HCT116 (cell line): Measurements from ENCODE around the gene RPS6KC1. TPM values are rescaled to one million over a fixed set of nuclear protein-coding genes. Genes with fewer than 3 reads are reported as not detected.

Experiments
- ATAC-seq: fragments of 200-7000 bp; cut with Tn5 transposase; 2 replicates; pipeline ENCODE4 v1.9.1; 2020; ENCODE audit warnings: mild to moderate bottlenecking, moderate library complexity
- BruUV-seq: library from RNA; stranded (reverse); fragments of 400-500 nt; replicated peaks from 2 replicates; lab custom pipeline; 2021; lab: Mats Ljungman, UMichigan
- CTCF ChIA-PET: fragments of 300-600 bp; sonication (Branson Sonifier 250); formaldehyde crosslinking; loops from one replicate; lab custom pipeline; 2021; ENCODE audit warnings: antibody characterized with exemption; lab: Charles Lee
- POLR2A ChIA-PET: fragments of 300-600, 350-600 bp; sonication (Branson Sonifier 250); formaldehyde crosslinking; loops from one replicate; lab custom pipeline; 2021; ENCODE audit warnings: antibody characterized with exemption; lab: Charles Lee
- RAD21 ChIA-PET, 2 experiments: fragments of 300-600 bp; sonication (Branson Sonifier 250); formaldehyde crosslinking; loops; one replicate each; lab custom pipeline; 2023; ENCODE audit warnings: low total read pairs in 2 of 2; ENCODE audit not compliant: uncharacterized antibody in 2 of 2, unreplicated experiment in 2 of 2, low non-redundant PET in 1 of 2; lab: Charles Lee
- DNase-seq: peaks from one replicate; pipeline ENCODE4 v3.0.0-alpha.2; 2010; ENCODE audit warnings: low read depth, low spot score
- H2AFZ ChIP-seq: fragments of 200-600 bp; shearing (Covaris generic), sonication (generic); 2 replicates; pipeline ENCODE4 v1.6.1; 2017; ENCODE audit warnings: low read depth, mixed run types, mixed read lengths, antibody characterized with exemption, low read length; ENCODE audit not compliant: poor library complexity, severe bottlenecking
- H3K27ac ChIP-seq: 2 replicates; pipeline ENCODE4 v1.5.1; 2012; ENCODE audit warnings: low read depth, low read length
- H3K27me3 ChIP-seq: fragments of 200-600 bp; sonication (generic); 2 replicates; pipeline ENCODE4 v1.6.1; 2016; ENCODE audit warnings: mixed run types, low read length, mixed read lengths; ENCODE audit not compliant: insufficient read depth
- H3K36me3 ChIP-seq, 2 experiments: fragments of 200-500 bp in 1 of 2; fragments of 200-600 bp in 1 of 2; sonication (Bioruptor generic) in 1 of 2; sonication (generic) in 1 of 2; 2 replicates each; pipeline versions ENCODE4 v1.5.1 to v1.6.1; 2014 to 2016; ENCODE audit warnings: low read length in 2 of 2, inconsistent platforms in 1 of 2, mixed read lengths in 1 of 2, mixed run types in 1 of 2; ENCODE audit not compliant: insufficient read depth in 2 of 2, control insufficient read depth in 1 of 2
- H3K4me1 ChIP-seq, 2 experiments: fragments of 200-600 bp in 1 of 2; sonication (generic) in 1 of 2; 2 replicates each; pipeline versions ENCODE4 v1.5.1 to v1.6.1; 2012 to 2017; ENCODE audit warnings: low read length in 2 of 2, inconsistent platforms in 1 of 2, mild to moderate bottlenecking in 1 of 2, mixed read lengths in 1 of 2, mixed run types in 1 of 2, moderate library complexity in 1 of 2; ENCODE audit not compliant: insufficient read depth in 2 of 2, control insufficient read depth in 1 of 2
- H3K4me2 ChIP-seq: fragments of 200-600 bp; sonication (generic); 2 replicates; pipeline ENCODE4 v1.6.1; 2017; ENCODE audit warnings: mixed run types, low read length, mixed read lengths
- H3K4me3 ChIP-seq, 2 experiments: fragments of 200-600 bp in 1 of 2; sonication (generic) in 1 of 2; replicated peaks in 1 of 2; 2 replicates each; pipeline ENCODE4 v1.5.1; 2011 to 2016; ENCODE audit warnings: low read length in 2 of 2, control low read depth in 1 of 2, low read depth in 1 of 2, mild to moderate bottlenecking in 1 of 2, mixed read lengths in 1 of 2, mixed run types in 1 of 2
- H3K79me2 ChIP-seq: fragments of 200-600 bp; sonication (generic); 2 replicates; pipeline ENCODE4 v1.6.1; 2017; ENCODE audit warnings: mild to moderate bottlenecking, mixed run types, low read length, moderate library complexity, mixed read lengths; ENCODE audit not compliant: insufficient read depth
- H3K9ac ChIP-seq: fragments of 200-600 bp; sonication (generic); 2 replicates; pipeline ENCODE4 v1.6.1; 2016; ENCODE audit warnings: low read length, mixed read lengths
- H3K9me2 ChIP-seq: fragments of 200-600 bp; sonication (generic), shearing (Covaris generic); 2 replicates; pipeline ENCODE4 v1.6.1; 2017; ENCODE audit warnings: mixed run types, mild to moderate bottlenecking, moderate library complexity; ENCODE audit not compliant: insufficient read depth
- H3K9me3 ChIP-seq, 2 experiments: fragments of 200-500 bp in 1 of 2; fragments of 200-600 bp in 1 of 2; sonication (Bioruptor generic) in 1 of 2; sonication (generic) in 1 of 2; 2 replicates each; pipeline ENCODE4 v1.6.1; 2014 to 2017; ENCODE audit warnings: low read length in 2 of 2, mixed read lengths in 2 of 2, inconsistent platforms in 1 of 2, low read depth in 1 of 2, mild to moderate bottlenecking in 1 of 2, mixed run types in 1 of 2, moderate library complexity in 1 of 2; ENCODE audit not compliant: control insufficient read depth in 1 of 2, insufficient read depth in 1 of 2
- H4K20me1 ChIP-seq: fragments of 200-600 bp; sonication (generic), shearing (Covaris generic); 2 replicates; pipeline ENCODE4 v1.6.1; 2017; ENCODE audit warnings: mixed run types, mild to moderate bottlenecking, moderate library complexity; ENCODE audit not compliant: insufficient read depth
- EGR1 ChIP-seq: IDR thresholded peaks from 2 replicates; pipeline ENCODE4 v1.6.1; 2012; ENCODE audit warnings: low read depth
- EZH2 ChIP-seq: fragments of 200-600 bp; sonication (generic); IDR thresholded peaks from 2 replicates; pipeline ENCODE4 v1.6.1; 2017; ENCODE audit warnings: antibody characterized with exemption, mixed run types
- FOSL1 ChIP-seq: IDR thresholded peaks from 2 replicates; pipeline ENCODE4 v1.6.1; 2012; ENCODE audit warnings: low read depth
- MAX ChIP-seq: IDR thresholded peaks from 2 replicates; pipeline ENCODE4 v1.6.1; 2012
- POLR2AphosphoS5 ChIP-seq: IDR thresholded peaks from 2 replicates; pipeline ENCODE4 v1.6.1; 2011; ENCODE audit warnings: mild to moderate bottlenecking, low read depth, low read length, moderate library complexity
- SIN3A ChIP-seq: IDR thresholded peaks from 2 replicates; pipeline ENCODE4 v1.6.1; 2012; ENCODE audit warnings: low read depth
- SP1 ChIP-seq: IDR thresholded peaks from 2 replicates; pipeline ENCODE4 v1.6.1; 2012; ENCODE audit warnings: low read depth
- ZBTB33 ChIP-seq: IDR thresholded peaks from 2 replicates; pipeline ENCODE4 v1.6.1; 2011; ENCODE audit warnings: mild to moderate bottlenecking, low read length, moderate library complexity; ENCODE audit not compliant: insufficient replicate concordance; ENCODE audit errors: extremely low read depth
- ZNF274 ChIP-seq: fragments of 200-500 bp; sonication (Bioruptor generic); IDR thresholded peaks from 2 replicates; pipeline ENCODE4 v1.6.1; 2014; ENCODE audit warnings: mild to moderate bottlenecking, low read depth, low read length, inconsistent platforms
- intact Hi-C: fragments of 100-400 bp; cut with micrococcal nuclease; formaldehyde crosslinking; loops from 2 replicates; pipeline ENCODE4 v1.10.0; 2022
- total RNA-seq: library from RNA; stranded (reverse); gene quantifications from one replicate; pipeline ENCODE4 v1.2.1, GENCODE V29; 2021; ENCODE audit not compliant: unreplicated experiment

RPS6KC1 gene
- total RNA-seq, 1 experiment from 2014 or later: 15.9 TPM

- Histone ChIP-seq H3K9me3 (no peaks in the 10 kb centered on the region), H3K9ac (no peak overlapping the region), H3K27me3 (no peaks in the 10 kb centered on the region), H3K9me2 (no peaks in the 10 kb centered on the region), H3K4me2 (no peak overlapping the region), H3K36me3 (no peaks in the 10 kb centered on the region), H4K20me1 (no peaks in the 10 kb centered on the region), H3K4me1 (no peaks in the 10 kb centered on the region), H2AFZ (no peak overlapping the region), H3K4me3 (no peak overlapping the region), H3K27ac (no peak overlapping the region), H3K79me2 (no peaks in the 10 kb centered on the region)
- intact Hi-C loops: no loop called here
- TF ChIP-seq EGR1 (no peak), ZBTB33 (no peak), MAX (no peak), SP1 (no peak), EZH2 (no peak), POLR2AphosphoS5 (no peak), ZNF274 (no peak)
- CTCF ChIA-PET: no interaction called here
- DNase-seq: no peak
- POLR2A ChIA-PET: no interaction called here
- ATAC-seq: no peak
- RAD21 ChIA-PET: no interaction called here
- BruUV-seq: no TSS peak
Measured at GRCh38 chr1:213221209-213221608, 170.2 kb downstream of the RPS6KC1 start.

GRCh38 chr1:213227458-213227857, 176.4 kb downstream of the RPS6KC1 start:
- no peaks in the 10 kb centered on the region for H4K20me1 ChIP-seq
- no peak for DNase-seq
- POLR2A ChIA-PET: no interaction called here
- H3K27me3 ChIP-seq: no peaks in the 10 kb centered on the region
- H3K4me3 ChIP-seq: no peak overlapping the region
- intact Hi-C loops: no loop called here
- no peak overlapping the region for H2AFZ ChIP-seq
- peaks cover 2 to 6% of the 10 kb centered on the region in 2 experiments; a peak in 2 of 4 replicates for H3K4me1 ChIP-seq
- H3K27ac ChIP-seq: no peak overlapping the region
- no peak overlapping the region for H3K4me2 ChIP-seq
- no TSS peak for BruUV-seq
- TF ChIP-seq ZBTB33 (no peak), SIN3A (no peak), FOSL1 (no peak), EGR1 (no peak), MAX (no peak)
- RAD21 ChIA-PET: no interaction called here
- H3K79me2 ChIP-seq: no peaks in the 10 kb centered on the region
- H3K9ac ChIP-seq: no peak overlapping the region
- H3K36me3 ChIP-seq: no peaks in the 10 kb centered on the region
- H3K9me2 ChIP-seq: no peaks in the 10 kb centered on the region
- CTCF ChIA-PET: no interaction called here
- H3K9me3 ChIP-seq: no peaks in the 10 kb centered on the region
- ATAC-seq: no peak
